GM23338 (cell line): ENCODE results near the gene DRC3.

Experiments
- CTCF ChIP-seq, 2 experiments: fragments of 200-600 bp in 1 of 2; sonication (generic) in 1 of 2; conservative IDR thresholded peaks; 2 replicates each; pipeline versions ENCODE4 v1.5.1 to v1.6.1; 2016 to 2017; ENCODE audit warnings: antibody characterized with exemption in 2 of 2, low read depth in 2 of 2, mild to moderate bottlenecking in 2 of 2, moderate library complexity in 1 of 2
- EZH2phosphoT487 ChIP-seq: fragments of 200-600 bp; sonication (generic); IDR thresholded peaks from one replicate; pipeline ENCODE4 v1.8.1; 2018; ENCODE audit warnings: antibody characterized with exemption; ENCODE audit not compliant: unreplicated experiment
- NANOG ChIP-seq: IDR thresholded peaks from 2 replicates; pipeline ENCODE4 v1.6.1; 2016; ENCODE audit warnings: antibody characterized with exemption, borderline replicate concordance
- POLR2AphosphoS5 ChIP-seq: IDR thresholded peaks from 2 replicates; pipeline ENCODE4 v1.6.1; 2016; ENCODE audit warnings: antibody characterized with exemption, low read depth

DNA sequence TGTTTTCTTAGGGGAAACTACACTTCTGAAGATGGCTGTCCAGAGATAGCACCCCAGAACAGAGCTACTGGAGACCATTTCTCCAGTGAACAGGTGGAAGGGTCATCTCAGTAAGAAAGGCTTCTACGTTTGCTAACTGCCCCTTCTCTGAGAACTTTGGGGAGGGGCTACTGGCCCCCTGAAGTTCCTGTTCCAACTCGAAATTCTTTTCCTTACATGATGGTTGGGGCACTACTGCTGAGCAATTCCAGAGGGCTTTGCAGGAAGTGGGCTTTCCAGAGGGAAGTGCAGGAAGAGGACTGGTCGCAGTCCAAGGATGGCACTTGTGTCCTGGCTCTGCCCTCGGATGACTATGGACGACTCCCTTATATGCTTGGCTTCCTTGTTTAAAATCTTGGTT is 31.6 kb upstream of the DRC3 start:
- no peak for TF ChIP-seq CTCF (conservative IDR thresholded peaks at IDR 0.05; ENCODE audit: low read depth in 2 of 2)
- no peak for TF ChIP-seq EZH2phosphoT487
- TF ChIP-seq POLR2AphosphoS5, result no peak
- no peak for TF ChIP-seq NANOG
